HG02938 (cell line): Measurements from ENCODE around the gene MACROD2.

Source experiments
- ATAC-seq: cut with Tn5 transposase; IDR thresholded peaks from one replicate; pipeline ENCODE4 v1.9.1; 2021; ENCODE audit warnings: mild to moderate bottlenecking, moderate library complexity; ENCODE audit not compliant: unreplicated experiment

The MACROD2 gene

GRCh38 chr20:15576411-15576810 is 1581.1 kb downstream of the MACROD2 start:
- no peak for ATAC-seq

DNA sequence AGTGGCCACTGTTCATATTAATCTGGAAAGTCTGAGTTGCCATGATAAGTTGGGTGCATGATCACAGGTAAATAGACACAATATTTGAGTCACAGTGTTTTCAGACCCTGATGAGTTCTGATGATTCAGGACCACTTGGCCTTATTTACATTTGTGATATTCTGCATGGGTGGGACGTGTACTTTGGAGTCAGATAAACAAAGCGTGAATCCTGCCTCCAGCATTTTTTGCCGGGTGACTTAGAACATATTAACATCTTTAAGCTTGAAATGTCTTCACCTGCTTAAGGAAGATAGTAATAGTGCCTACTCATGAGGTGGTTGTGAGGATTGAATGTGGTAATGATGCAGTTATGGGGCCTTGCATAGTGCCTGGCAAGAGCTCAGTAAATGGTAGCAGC is 1582.8 kb downstream of the MACROD2 start:
- no peak for ATAC-seq

DNA sequence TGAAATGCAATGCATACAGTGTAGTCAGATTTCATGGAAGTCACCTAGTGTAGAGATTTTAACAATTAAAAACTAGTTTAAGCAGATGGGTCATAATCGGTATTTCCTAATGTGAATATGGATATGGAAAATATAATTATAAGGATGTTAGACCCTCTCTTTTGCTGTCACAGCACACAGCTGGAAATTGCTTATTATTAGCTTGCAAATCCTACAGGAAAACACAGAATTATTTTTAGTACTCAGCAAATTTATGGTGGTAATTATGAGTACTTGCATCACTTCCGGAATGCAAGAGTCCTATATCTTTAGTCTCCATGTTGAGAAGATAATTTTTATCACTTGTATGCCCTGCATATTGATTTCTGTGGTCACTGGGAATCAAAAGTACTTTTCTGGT is 1584.4 kb downstream of the MACROD2 start:
- ATAC-seq, result no peak

- no peak for ATAC-seq
Measured at GRCh38 chr20:15582146-15582760, 1586.9 kb downstream of the MACROD2 start.

DNA sequence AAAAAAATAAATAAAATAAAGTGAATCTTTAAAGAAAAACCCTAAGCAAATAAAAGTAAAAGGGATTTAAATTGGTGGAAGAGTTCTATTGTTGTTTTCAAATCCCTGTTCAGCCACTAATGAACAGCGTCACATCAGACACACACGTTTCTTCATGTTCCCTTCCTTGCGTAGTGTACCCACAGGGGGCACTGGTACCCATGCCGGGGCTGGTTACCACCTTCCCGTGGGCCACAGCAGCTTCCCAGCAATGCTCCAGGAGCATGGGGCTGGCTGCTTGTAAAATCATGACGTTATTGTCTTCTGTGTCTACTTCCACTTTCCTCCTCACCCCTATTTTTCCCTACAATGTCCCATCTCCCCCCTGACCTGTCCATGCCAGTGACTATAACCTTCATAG is 1589.2 kb downstream of the MACROD2 start:
- ATAC-seq, result no peak

DNA sequence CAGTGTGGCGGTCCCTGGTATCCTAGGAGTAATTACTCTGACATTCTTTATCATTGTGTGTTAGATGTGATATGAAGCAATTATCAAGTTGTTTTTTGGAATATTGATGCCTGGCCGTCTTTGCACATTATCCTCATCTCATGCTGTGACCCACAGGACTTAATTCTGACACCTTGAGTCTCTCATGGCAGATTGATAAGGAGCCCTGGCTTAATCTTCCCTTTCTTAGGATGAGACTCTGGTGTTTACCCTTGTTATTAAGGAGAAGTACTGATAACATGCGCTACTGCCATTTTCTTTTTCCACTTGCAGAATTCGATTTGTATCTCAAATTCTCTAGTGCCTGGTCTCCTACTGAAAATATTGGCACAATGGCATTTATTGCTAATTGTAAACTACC is 1597.8 kb downstream of the MACROD2 start:
- ATAC-seq, result no peak

DNA sequence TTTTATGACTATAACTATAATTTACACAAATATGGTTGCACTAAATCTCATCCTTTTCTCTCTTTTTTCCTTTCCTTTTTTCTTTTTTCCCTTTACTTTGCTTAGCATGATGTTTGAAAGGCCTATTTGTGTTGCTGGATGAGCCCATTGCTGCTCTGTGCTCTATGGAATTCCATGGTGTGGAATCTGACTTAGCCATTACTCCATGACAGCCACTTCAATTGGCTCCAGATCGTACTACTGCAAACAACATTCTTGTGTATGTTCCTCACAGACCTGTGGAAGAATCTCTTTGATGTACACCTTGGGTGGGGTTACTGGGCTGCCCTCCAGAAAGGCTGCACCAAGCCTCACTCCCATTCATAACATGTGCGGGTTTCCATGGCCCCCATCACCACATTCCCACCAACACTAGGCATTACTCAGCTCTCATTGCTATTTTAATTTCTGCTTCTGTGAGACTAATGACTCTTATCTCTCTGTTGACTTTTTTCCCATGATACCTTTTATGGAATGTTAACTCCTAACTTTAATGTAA is 1598.9 kb downstream of the MACROD2 start:
- no peak for ATAC-seq

GRCh38 chr20:15596220-15596890 is 1601.0 kb downstream of the MACROD2 start:
- ATAC-seq, result no peak

- ATAC-seq, result no peak
Measured at GRCh38 chr20:15597306-15597705, 1602.0 kb downstream of the MACROD2 start.

GRCh38 chr20:15599961-15600360 is 1604.6 kb downstream of the MACROD2 start:
- ATAC-seq, result no peak

DNA sequence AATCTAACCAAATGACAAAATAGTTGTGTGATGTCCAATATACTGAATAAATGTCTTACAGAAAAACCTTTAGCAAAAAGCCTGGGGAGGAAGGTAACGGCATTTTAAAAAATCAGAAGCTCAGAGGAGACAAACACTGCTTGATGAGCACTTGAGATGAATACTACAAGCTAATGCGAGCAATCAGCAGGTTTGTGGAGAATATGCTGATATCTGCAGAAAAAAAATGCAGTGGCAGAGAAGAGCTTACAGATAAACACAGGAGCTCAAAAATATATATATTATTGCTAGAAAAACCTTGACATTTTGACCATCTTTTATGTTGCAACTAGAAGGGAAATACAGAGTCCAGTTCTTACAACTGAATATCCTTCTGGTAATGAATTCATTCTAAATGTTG is 1605.2 kb downstream of the MACROD2 start:
- no peak for ATAC-seq

GRCh38 chr20:15603506-15603905 is 1608.2 kb downstream of the MACROD2 start:
- ATAC-seq, result no peak

DNA sequence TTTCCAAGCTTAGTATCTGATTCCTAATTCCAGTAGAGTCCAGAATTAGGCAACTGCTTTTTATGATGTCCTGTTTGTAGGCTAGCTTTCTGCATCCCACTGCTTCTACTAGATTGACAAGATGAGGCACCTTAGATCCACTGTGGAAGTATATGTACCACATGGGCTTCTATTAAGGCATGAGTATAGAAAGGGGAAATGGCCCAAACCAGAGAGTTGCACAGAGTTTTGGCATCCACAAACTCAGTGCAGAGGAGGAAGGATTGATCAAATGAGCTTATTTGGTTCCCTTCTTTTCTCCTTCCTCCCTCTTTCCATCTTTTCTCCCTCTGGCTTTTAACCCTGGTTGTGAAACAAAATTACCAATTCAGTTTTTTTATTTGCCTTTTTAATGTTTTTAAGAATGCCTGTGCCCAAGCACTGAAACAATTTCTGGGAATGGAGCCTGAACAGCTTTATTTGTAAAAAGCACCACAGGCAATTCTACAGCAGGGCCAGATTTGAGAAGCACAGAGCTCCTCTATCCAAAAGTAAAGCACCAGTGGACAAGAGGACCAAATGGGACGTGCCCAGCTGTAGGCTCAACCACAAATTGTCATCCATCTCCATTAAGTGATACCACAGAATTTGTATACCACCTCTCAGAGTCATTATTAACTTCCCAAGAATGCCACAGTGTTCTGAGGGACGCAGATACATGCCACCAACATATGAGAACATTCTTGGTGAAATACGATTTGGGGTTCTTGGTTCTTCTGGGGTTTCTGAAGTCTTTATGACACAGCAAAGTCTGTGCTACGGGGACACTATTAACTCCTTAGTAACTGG is 1608.9 kb downstream of the MACROD2 start:
- ATAC-seq, result no peak

DNA sequence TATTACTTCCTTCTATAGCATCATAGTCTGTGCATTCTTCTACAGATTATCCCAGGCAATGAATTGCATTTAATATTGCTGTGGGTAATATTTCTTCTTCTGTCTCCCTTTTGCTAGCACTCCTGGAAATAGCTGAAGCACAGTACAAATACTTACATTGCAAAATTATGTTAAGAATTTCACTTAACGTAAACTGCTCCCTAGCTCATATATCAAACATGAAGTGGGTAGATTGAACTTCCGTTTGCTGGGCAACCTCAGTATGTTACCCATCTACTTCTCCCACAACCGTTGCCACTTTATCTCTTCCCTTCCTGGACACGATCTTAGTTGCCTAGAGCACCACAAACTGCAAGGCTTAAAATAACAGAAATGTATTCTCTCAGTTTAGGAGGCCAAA is 1614.6 kb downstream of the MACROD2 start:
- no peak for ATAC-seq

GRCh38 chr20:15610787-15611186 is 1615.5 kb downstream of the MACROD2 start:
- no peak for ATAC-seq

- ATAC-seq, result no peak
Measured at GRCh38 chr20:15611541-15611940, 1616.2 kb downstream of the MACROD2 start.

- no peak for ATAC-seq
Measured at GRCh38 chr20:15612198-15612597, 1616.9 kb downstream of the MACROD2 start.

DNA sequence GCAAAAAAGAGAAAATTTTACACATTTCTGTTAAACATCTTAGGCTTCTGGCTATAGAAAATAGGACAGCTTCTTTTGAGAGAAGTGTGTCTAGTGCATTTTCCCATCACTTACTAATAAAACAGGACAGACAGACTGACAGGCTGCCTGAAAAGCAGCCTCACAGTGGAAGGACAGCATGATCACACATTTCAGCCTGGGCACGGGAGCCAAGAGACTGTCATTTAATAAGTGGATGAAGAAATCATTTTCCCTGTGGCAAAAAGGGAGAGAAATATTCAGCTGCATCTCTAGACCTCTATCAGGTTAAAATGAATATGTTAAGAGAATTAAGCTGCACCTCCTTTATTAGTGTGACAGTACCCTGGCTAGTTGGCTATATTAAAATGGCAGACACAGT is 1617.5 kb downstream of the MACROD2 start:
- ATAC-seq, result no peak

GRCh38 chr20:15613530-15613929 is 1618.2 kb downstream of the MACROD2 start:
- no peak for ATAC-seq

GRCh38 chr20:15616626-15617025 is 1621.3 kb downstream of the MACROD2 start:
- ATAC-seq, result no peak

DNA sequence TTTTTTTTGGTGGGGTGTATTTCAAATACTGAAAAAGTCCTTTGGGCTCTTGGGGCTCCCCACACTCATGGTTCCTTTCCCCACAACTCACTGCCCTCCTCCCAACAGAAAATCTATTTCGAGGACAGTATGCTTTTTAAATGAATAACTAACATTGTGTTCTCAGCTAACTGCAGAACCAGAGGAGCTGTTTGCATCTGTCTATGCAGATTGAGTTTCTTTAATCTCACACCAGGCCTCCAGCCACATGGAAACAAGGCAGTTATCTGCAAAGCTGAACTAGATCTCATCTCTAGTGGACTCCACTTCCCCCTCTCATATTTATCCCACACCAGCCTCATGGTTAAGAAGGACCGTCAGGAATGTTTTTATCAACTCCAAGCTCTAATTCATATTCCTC is 1622.8 kb downstream of the MACROD2 start:
- no peak for ATAC-seq

GRCh38 chr20:15618912-15619311 is 1623.6 kb downstream of the MACROD2 start:
- no peak for ATAC-seq
